ENCODE data around the gene TAX1BP1.

TAX1BP1 gene

GRCh38 chr7:27739909-27740448, at the start of gene TAX1BP1:
TSS of gene TAX1BP1 (plus strand) at chr7:27740162. CDS start at chr7:27748525, 8,363 bp downstream.
- DNase-seq: peak; percentile 93

GRCh38 chr7:27690649-27691048, 49.3 kb upstream of the TAX1BP1 start:
- DNase-seq: no peak

GRCh38 chr7:27693794-27694193, 46.2 kb upstream of the TAX1BP1 start:
- peak; percentile 75 for DNase-seq

GRCh38 chr7:27695096-27695495, 44.9 kb upstream of the TAX1BP1 start:
- no peak for DNase-seq

GRCh38 chr7:27697861-27698430, 42.0 kb upstream of the TAX1BP1 start:
- DNase-seq: peak; percentile 88

GRCh38 chr7:27699751-27700150, 40.2 kb upstream of the TAX1BP1 start:
- DNase-seq: no peak

GRCh38 chr7:27700501-27700900, 39.5 kb upstream of the TAX1BP1 start:
- no peak for DNase-seq

- no peak for DNase-seq
Observed at GRCh38 chr7:27703181-27703580, 36.8 kb upstream of the TAX1BP1 start.

- DNase-seq: no peak
Observed at GRCh38 chr7:27704422-27705199, 35.4 kb upstream of the TAX1BP1 start.

- no peak for DNase-seq
Observed at GRCh38 chr7:27705200-27705594, 34.8 kb upstream of the TAX1BP1 start.

- DNase-seq: no peak
Observed at GRCh38 chr7:27708485-27708884, 31.5 kb upstream of the TAX1BP1 start.

GRCh38 chr7:27709137-27710075, 30.6 kb upstream of the TAX1BP1 start:
- no peak for DNase-seq

GRCh38 chr7:27712217-27712616, 27.7 kb upstream of the TAX1BP1 start:
- DNase-seq: no peak

- no peak for DNase-seq
Observed at GRCh38 chr7:27714831-27715444, 25.0 kb upstream of the TAX1BP1 start.

- peak; percentile 23 for DNase-seq
Observed at GRCh38 chr7:27723085-27723484, 16.9 kb upstream of the TAX1BP1 start.

GRCh38 chr7:27727058-27727457, 12.9 kb upstream of the TAX1BP1 start:
- no peak for DNase-seq

- DNase-seq: no peak
Observed at GRCh38 chr7:27730112-27730511, 9.8 kb upstream of the TAX1BP1 start.

GRCh38 chr7:27734583-27734982, 5.4 kb upstream of the TAX1BP1 start:
- no peak for DNase-seq

- no peak for DNase-seq
Observed at GRCh38 chr7:27735165-27735564, 4.8 kb upstream of the TAX1BP1 start.

- no peak for DNase-seq
Observed at GRCh38 chr7:27735831-27736230, 4.1 kb upstream of the TAX1BP1 start.

GRCh38 chr7:27737178-27737577, 2.8 kb upstream of the TAX1BP1 start:
- no peak for DNase-seq

- DNase-seq: no peak
Observed at GRCh38 chr7:27737616-27738015, 2.3 kb upstream of the TAX1BP1 start.

Measured in GF-D8 (cell line).